HG02943 (cell line): Measurements from ENCODE around the gene TLR1.
A peak's percentile ranks its signal among the peaks of the same experiment; 100 is the strongest.
"Not testable (repeated sequence)": the region's sequence is repeated elsewhere in the genome, so short reads cannot be mapped to it uniquely, and the experiment has no call there.

Experiments used
- ATAC-seq: cut with Tn5 transposase; IDR thresholded peaks from one replicate; pipeline ENCODE4 v1.9.1; 2021; ENCODE audit warnings: mild to moderate bottlenecking, low read depth, moderate library complexity; ENCODE audit not compliant: unreplicated experiment

TLR1 gene

DNA sequence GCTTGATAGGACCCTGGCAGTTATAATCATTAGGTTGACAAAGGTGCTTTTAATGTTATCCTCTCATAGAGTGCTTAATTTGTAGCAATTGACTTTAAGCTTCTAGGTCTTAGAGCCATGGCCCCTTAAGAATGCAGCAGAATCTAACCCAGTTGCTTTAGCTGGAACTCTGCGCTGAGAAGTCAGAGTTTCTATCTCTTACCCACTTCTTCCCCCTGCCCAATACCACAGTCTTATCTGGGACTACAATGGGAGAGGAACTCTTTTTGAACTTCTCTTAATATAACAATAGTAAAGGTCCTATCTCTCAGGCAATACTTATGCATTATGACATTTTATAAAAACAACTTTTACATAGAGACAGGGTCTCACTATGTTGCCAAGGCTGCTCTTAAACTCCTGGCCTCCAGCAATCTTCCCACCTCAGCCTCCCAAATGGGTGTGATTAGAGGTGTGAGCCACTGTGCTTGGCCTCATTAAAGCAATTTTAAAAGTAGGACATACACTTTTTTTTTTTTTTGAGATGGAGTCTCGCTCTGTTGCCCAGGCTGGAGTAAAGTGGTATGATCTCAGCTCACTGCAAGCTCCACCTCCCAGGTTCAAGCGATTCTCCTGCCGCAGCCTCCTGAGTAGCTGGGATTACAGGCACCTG is 23.6 kb downstream of the TLR1 start:
- ATAC-seq, result no peak

DNA sequence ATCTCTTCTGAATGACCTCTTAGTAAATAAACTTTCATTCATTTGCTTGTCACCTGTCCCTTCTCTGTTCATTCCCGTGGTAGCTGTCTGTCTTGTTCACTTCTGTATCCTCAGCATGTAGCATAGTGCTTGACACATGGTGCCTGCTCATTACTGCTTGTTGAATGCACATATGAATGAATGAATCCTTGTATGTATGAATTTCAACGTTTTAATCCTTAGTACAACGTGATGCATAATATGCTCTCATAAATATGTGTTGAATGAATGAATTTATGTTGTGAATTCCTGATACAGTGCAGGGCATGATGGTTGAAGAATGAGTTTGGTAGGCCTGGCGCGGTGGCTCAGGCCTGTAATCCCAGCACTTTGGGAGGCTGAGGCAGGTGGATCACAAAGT is 24.8 kb downstream of the TLR1 start:
- ATAC-seq, result no peak

DNA sequence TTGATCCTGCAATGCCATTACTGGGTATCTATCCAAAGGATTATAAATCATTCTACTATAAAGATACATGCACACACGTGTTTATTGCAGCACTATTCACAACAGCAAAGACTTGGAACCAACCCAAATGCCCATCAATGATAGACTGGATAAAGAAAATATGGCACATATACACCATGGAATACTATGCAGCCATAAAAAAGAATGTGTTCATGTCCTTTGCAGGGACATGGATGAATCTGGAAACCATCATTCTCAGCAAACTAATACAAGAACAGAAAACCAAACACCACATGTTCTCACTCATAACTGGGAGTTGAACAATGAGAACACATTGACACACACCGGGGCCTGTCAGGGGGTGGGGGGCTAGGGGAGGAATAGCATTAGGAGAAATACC is 26.7 kb downstream of the TLR1 start:
- not testable (repeated sequence) for ATAC-seq

DNA sequence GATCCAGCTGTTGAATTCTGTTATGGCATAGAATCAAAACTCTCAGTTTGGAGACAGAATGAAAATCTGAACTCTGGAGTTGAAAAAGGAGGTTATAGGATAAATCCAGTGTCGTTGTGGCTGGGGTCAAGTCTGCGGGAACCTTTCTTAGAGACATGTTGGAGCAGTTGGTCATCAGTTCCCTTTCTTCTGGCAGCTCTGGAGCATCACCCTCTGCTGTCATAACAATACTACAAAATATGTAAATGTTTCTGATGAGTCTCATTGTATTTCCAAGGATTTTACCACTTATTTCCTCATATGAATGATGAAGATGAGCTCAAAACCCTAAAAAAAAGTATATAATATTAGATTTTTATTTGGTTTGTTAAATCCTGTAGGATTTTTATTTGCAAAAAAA is 29.3 kb downstream of the TLR1 start:
- no peak for ATAC-seq

DNA sequence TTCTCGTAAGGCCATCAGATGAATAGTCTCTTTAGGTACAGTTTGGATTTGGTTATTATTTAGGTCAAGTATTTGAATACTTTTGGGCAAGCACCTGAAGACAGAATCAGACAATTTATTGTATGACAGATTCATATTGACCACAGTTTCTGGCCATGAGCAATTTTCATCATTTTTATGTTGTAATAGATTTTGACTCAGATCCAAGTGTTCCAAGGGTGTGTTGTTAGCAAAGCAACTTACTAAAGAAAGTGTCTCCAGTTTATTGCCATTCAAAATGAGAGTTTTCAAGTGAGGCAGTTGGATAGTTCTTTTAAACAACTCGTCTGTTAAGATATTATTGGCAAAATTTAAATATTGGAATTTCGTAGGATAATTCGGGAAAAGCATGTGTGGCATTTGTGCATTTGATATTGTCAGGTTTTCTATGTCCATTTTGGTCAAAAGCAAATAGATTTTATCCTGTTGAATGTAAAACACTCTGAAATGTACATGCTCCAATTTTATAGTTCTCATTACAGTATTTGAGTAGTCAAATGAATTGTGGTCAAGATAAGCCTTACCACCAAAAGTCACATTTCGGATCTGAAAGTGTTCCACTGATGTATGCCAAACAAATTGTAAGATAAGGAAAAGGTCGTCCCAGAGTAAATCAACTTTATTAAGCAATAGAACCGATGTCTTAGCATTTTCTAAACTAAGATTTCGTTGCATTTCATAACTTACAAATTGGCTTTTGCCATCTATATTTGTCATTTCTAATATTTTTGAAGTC is 30.2 kb downstream of the TLR1 start:
- ATAC-seq, result no peak

- ATAC-seq, result not testable (repeated sequence)
Measured at GRCh38 chr4:38770281-38770680, 34.3 kb downstream of the TLR1 start.

DNA sequence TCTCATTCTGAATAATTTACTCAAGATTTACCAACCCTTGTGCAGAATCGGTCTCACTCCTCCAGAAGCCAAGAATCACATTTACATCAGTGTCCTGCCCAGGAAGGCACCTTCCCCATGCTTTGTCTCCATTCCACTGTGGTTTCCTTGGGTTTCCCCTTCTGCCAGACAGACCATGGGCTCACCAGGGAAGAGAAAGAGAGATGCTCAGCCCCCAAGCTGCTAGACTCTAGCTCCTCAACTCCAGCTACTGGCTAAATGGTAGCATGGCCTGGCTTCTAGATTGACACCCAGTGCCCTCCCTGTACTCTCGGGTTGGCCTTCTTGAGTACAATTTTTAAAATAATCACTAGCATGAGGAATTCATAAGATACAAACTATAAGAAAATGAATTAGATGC is 34.7 kb downstream of the TLR1 start:
- ATAC-seq, result no peak

GRCh38 chr4:38769441-38769840 is 35.1 kb downstream of the TLR1 start:
- no peak for ATAC-seq

DNA sequence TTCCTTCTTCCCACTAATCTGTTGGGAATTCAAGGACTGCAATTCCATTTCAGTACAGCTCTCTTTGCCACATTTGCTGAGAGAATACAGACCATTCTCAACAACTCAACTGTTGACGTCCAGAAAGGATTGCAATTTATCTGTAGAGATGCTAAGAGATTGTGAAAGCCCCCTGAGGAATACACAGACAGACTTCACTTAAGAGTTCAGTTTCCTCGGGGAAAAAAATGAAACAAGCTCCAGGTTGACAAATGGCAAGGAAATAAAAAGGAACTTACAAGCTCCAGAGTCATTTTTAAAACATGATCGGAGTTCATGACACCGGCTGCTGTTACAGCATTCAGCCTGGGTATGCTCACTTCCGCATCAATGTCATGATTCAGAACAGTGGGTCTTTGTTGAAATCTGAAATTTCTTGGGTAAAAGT is 35.6 kb downstream of the TLR1 start:
- ATAC-seq, result no peak

DNA sequence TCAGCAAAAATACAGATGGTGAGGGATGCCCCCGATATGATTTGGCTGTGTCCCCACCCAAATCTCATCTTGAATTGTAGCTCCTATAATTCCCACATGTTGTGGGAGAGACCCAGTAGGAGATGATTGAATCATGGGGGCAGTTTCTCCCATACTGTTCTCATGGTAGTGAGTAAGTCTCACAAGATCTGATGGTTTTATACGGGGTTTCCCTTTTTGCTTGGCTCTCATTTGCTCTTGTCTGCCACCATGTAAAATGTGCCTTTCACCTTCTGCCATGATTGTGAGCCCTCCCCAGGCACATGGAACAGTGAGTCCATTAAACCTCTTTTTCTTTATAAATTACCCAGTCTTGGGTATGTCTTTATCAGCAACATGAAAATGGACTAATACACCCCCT is 37.7 kb downstream of the TLR1 start:
- not testable (repeated sequence) for ATAC-seq

DNA sequence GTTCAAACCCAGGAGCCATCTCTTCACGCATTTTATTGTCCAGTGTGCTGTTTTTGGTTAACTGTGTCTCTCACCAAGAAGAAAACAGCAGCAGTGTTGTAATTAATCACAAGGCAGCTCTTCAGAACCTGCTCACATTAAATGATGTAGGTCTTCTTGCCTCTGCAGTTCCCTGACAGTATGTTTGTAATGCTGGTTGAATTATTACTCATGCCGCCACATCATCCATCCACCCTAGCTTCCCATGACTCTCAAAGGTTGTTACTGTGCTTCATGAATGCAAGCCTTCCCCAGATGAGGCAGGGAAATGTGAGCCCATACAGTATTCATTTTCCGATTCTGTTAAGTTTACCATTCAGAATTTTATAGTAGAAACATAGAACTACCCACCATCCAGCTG is 39.2 kb downstream of the TLR1 start:
- no peak for ATAC-seq

GRCh38 chr4:38764277-38764676 is 40.3 kb downstream of the TLR1 start:
- ATAC-seq, result no peak

DNA sequence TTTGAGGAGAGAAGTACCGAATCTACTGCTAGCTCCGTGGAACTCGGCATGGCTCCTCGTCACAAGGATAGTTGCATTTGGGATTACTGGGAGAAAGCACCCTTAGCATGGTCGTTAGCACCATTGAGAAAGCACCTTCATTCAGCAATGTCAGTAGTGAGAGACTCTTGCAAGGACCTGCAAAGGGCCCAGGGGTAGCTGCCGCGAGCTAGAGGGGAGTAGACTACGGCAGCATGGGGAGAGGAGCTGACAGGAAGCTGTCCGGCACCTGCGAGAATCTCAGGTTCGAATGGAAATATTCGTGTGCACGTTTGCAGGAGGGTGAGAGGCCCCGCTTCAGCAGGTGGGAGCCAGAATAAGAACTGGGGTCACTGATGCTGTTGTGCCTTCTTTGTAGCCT is 42.0 kb downstream of the TLR1 start:
- no peak for ATAC-seq

DNA sequence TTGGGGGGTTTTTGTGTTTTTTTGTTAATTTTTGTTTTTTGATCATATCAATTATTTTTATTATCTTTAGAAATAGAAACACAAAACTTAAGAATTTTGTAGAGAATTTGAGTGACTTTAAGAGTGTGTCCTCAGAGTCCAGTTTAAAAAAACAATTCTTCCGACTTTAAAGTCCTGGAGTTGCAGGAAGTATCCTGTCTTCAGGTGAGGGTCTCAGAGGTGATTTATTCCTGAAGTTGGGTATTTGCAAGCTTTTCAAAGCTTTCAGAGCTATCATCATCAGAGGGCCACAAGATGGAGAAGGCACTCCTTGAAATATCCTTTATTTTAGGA is 44.8 kb downstream of the TLR1 start:
- no peak for ATAC-seq

DNA sequence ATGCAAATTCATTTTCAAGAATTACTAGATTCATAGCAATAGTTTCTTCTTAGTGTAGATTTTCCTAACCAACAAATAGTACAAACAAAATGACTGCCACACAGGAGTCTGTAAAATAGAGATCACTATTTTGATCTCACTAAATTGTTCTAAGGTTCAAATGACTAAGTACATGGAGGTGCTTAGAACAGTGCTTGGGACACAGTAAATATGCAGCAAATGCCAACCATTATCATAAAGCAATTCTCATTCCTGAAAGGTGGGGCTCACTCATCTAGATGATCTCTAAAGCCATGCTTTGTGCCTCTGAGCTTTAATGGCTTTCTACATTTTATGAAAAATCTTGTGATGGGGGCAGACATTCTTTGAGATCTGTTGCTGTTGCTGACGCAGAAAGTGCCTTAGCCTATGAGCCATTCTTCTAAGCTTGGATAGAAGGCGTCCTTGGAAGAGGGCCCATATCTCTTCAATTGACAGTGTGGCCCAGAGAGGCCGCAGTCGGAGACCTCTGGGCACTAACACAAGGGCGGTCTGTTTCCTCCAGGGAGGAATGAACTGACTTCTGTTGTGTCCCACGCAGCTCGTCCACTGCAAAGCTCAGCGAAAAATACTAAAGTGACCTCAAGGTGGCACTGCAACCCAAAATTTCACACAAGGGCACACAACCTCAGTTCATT is 45.3 kb downstream of the TLR1 start:
- ATAC-seq, result no peak

- ATAC-seq, result no peak
Measured at GRCh38 chr4:38757945-38758600, 46.5 kb downstream of the TLR1 start.

DNA sequence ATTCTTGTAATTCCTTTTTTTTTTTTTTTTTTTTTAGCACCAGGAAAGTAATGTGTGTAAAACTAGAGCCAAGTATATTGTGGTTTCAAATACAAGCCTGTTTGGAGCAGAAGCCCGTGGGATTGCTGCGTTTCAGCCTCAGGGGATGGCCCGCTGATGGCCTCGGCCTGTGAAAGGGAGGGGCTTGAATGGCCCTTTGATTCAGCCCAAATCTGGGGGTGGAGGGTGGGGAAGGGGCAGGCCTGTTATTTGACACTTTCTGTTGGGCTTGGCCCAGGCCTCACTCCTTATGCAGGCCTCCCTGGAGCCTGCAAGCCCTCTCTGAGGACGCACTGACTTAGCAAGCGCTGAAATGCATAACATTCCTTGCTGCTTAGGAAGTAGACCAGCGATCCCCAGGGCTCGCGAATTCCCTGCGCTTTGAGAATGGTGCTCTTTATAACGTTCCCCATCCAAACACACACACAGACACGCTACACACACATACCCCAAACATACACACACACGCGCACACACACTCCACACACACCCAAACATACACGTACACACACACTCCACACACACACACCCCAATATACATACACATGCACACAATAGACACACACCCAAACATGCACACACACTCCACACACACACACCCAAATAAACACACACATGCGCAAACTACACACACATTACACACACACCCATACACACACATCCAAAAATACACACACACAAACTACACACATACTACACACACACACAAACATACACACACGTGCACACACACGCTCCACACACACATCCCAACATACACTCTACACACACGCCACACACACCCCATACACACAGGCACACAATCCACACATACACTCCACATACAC is 51.4 kb downstream of the TLR1 start:
- ATAC-seq, result no peak

DNA sequence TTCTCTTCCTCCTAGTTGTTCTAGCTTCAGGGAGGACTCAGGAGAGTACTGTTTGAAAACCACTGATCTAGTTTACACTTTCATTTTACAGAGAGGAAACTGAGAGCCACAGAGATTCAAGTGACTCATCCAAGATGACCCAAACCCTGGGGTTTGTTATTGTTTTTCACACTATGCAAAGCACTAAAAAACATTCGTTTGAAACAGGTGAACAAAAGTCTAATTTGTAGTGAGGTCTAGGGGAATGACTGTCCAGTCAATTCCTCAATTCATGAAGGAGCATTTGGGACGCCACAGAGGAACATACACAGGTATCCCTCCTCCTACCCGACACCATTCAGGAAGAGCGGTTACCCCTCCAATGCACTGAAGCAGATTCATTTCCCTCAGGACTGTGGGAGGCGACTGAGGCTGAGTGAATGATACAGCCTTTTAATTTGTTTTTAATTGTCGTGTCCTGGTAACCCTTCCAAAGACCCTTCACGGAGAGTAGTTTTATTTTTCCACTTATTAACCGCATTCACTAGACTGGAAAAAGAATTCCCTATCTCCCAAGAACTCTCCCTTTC is 52.1 kb downstream of the TLR1 start:
- ATAC-seq, result peak; percentile 88

DNA sequence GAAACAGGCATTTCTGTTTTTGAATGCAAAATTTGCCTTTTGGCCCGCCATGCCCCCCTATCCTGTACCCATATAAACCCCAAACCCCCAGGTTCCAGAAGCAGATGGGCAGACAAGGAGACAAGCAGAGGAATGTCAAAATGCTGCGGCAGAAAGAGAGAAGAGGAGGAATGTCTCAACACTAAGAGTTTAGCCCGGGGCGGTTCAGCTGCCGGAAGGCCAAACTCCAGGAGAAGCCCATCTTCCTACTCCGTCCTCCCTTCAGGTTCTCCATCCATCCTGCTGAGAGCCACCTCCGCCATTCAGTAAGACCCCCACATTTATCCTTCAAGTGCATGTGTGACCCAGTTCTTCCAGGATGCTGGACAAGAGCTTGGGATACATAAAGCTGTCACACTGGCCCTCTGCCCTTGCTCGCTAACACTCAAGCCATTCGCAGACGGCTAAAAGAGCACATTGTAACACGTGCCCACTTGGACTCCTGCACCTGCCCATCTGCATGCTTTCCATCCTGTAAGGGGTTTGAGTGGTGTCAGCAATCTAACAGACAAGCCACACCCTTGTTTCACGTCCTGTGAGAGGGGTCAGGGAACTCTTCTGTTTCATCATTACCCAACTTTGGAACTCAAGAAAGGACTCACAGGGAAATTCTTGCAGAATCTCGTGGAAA is 53.1 kb downstream of the TLR1 start:
- ATAC-seq, result no peak

DNA sequence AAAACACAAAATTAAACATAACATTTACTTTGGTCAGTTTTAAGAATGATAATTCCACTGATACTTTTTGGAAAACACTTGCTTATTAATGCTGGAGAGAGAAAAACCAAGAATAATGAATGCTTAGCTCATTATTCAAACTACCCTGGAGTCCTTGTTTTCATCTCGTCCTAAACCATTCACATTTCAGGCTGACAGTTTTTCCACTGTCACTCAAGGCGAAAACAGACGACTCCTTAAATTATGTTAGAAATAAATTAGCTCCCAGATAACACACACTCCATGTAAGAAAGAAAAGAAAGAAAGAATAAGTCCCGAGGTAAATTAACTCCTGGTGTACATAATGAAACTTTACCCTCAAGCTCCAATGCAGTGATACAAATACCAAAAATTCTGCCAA is 55.3 kb downstream of the TLR1 start:
- ATAC-seq, result no peak
